Bronchial epithelial cell (primary cell): ENCODE results near the gene RNU5D-1. TPM values are rescaled to one million over a fixed set of nuclear protein-coding genes. Genes with fewer than 3 reads are reported as not detected.
A peak's percentile ranks its signal among the peaks of the same experiment; 100 is the strongest.
"Not testable (repeated sequence)": the region's sequence is repeated elsewhere in the genome, so short reads cannot be mapped to it uniquely, and the experiment has no call there.

Source experiments
- DNase-seq: peaks from one replicate; pipeline ENCODE4 v3.0.0-alpha.2; 2010; ENCODE audit warnings: low read depth
- FAIRE-seq: peaks from 2 replicates; lab custom pipeline; 2011; peaks lifted over from hg19 to GRCh38; lab: Jason Lieb, UNC
- H3K27me3 ChIP-seq: 2 replicates; pipeline ENCODE4 v1.5.1; 2011; ENCODE audit warnings: low read length; ENCODE audit not compliant: control insufficient read depth, insufficient read depth
- H3K36me3 ChIP-seq: 2 replicates; pipeline ENCODE4 v1.5.1; 2011; ENCODE audit warnings: low read length; ENCODE audit not compliant: control insufficient read depth, insufficient read depth
- H3K4me3 ChIP-seq: 2 replicates; pipeline ENCODE4 v1.5.1; 2011; ENCODE audit warnings: mild to moderate bottlenecking, low read depth, low read length, control low read depth
- CTCF ChIP-seq: IDR thresholded peaks from 2 replicates; pipeline ENCODE4 v1.5.1; 2011; ENCODE audit warnings: mild to moderate bottlenecking, moderate library complexity, low read length, control low read depth, inconsistent platforms; ENCODE audit not compliant: insufficient read depth, severe bottlenecking
- total RNA-seq: library from RNA; depleted of rRNA; stranded (reverse); fragments of >200 nt; gene quantifications from 2 replicates; pipeline ENCODE4 v1.2.1, GENCODE V29; 2014

Gene RNU5D-1
- total RNA-seq, 1 donor from 2014 or later: not detected

- no peak overlapping the region for H3K4me3 ChIP-seq
- DNase-seq (no peak), FAIRE-seq (no peak)
- TF ChIP-seq CTCF: no peak
- peaks cover 22% of the 10 kb centered on the region for H3K36me3 ChIP-seq
- no peaks in the 10 kb centered on the region for H3K27me3 ChIP-seq
Measured at GRCh38 chr1:44757420-44757819, 26.4 kb upstream of the RNU5D-1 start.

- DNase-seq: no peak
- Histone ChIP-seq H3K27me3 (no peaks in the 10 kb centered on the region), H3K4me3 (no peak overlapping the region), H3K36me3 (peaks cover 2% of the 10 kb centered on the region)
- no peak for TF ChIP-seq CTCF
- FAIRE-seq: no peak
Measured at GRCh38 chr1:44747878-44748277, 16.9 kb upstream of the RNU5D-1 start.

GRCh38 chr1:44743211-44743610 lies 12.2 kb upstream of the RNU5D-1 start:
- H3K4me3 ChIP-seq: no peak overlapping the region
- H3K27me3 ChIP-seq: no peaks in the 10 kb centered on the region
- TF ChIP-seq CTCF: no peak
- H3K36me3 ChIP-seq: no peaks in the 10 kb centered on the region
- FAIRE-seq: no peak
- no peak for DNase-seq

- H3K36me3 ChIP-seq: no peaks in the 10 kb centered on the region
- peak overlapping the region; percentile 46 for H3K4me3 ChIP-seq
- FAIRE-seq (no peak), DNase-seq (peak; percentile 14)
- H3K27me3 ChIP-seq: no peaks in the 10 kb centered on the region
- no peak for TF ChIP-seq CTCF
Measured at GRCh38 chr1:44740179-44740617, 9.2 kb upstream of the RNU5D-1 start.

- peak; percentile 93 for DNase-seq
- FAIRE-seq: no peak
- no peak for TF ChIP-seq CTCF
- H3K36me3 ChIP-seq: no peaks in the 10 kb centered on the region
- H3K4me3 ChIP-seq: peak within 1 kb of the TSS; percentile 46
- no peaks in the 10 kb centered on the region for H3K27me3 ChIP-seq
Measured at GRCh38 chr1:44739307-44740178, 8.6 kb upstream of the RNU5D-1 start, which contains the start of gene KIF2C. Gene KIF2C, plus strand, starts transcription at chr1:44739837. Its CDS starts 96 bp downstream, at chr1:44739933.

GRCh38 chr1:44738953-44739306 lies 8.0 kb upstream of the RNU5D-1 start:
- not testable (repeated sequence) for H3K36me3 ChIP-seq, FAIRE-seq, H3K27me3 ChIP-seq, DNase-seq
- peak overlapping the region; percentile 46 for H3K4me3 ChIP-seq
